Uterus (tissue), 4 donors: ENCODE measurements around the gene RIBC2. TPM values are rescaled to one million over a fixed set of nuclear protein-coding genes. Genes with fewer than 3 reads are reported as not detected.

Experiments
- DNase-seq, 2 donors: peaks; one replicate each; pipeline ENCODE4 v3.0.0-alpha.2; 2019 to 2020
- H3K27ac ChIP-seq, 2 donors: fragments of 200-600 bp; sonication (generic); 1 replicate in 1 of 2; 2 replicates in 1 of 2; pipeline ENCODE4 v1.5.1; 2016 to 2018
- H3K27me3 ChIP-seq, 2 donors: fragments of 200-600 bp; sonication (generic); one replicate each; pipeline ENCODE4 v1.5.1; 2018 to 2019; ENCODE audit warnings: control low read depth in 1 of 2
- H3K36me3 ChIP-seq, 2 donors: fragments of 200-600 bp; sonication (generic); one replicate each; pipeline ENCODE4 v1.5.1; 2019; ENCODE audit warnings: control low read depth in 1 of 2
- H3K4me1 ChIP-seq, 2 donors: fragments of 200-600 bp; sonication (generic); one replicate each; pipeline ENCODE4 v1.5.1; 2018 to 2019; ENCODE audit warnings: control low read depth in 1 of 2
- H3K4me3 ChIP-seq, 2 donors: fragments of 200-600 bp; sonication (generic); 1 replicate in 1 of 2; 2 replicates in 1 of 2; pipeline ENCODE4 v1.5.1; 2018 to 2019; ENCODE audit warnings: mild to moderate bottlenecking in 1 of 2
- H3K9me3 ChIP-seq, 2 donors: fragments of 200-600 bp; sonication (generic); one replicate each; pipeline ENCODE4 v1.5.1; 2019; ENCODE audit warnings: control low read depth in 1 of 2
- CTCF ChIP-seq, 4 experiments: fragments of 200-600 bp in 2 of 4; fragments of 450-650 bp in 2 of 4; sonication (generic) in 2 of 4; IDR thresholded peaks; one replicate each; pipeline ENCODE4 v1.5.1; 2016 to 2019; ENCODE audit warnings: antibody characterized with exemption in 4 of 4, mild to moderate bottlenecking in 2 of 4, moderate library complexity in 1 of 4
- POLR2A ChIP-seq, 2 donors: fragments of 450-650 bp; IDR thresholded peaks; one replicate each; pipeline ENCODE4 v1.6.1; 2016; ENCODE audit warnings: antibody characterized with exemption in 2 of 2, mild to moderate bottlenecking in 1 of 2, moderate library complexity in 1 of 2
- intact Hi-C: fragments of 100-400 bp; cut with DNase I; formaldehyde crosslinking; loops from one replicate; pipeline ENCODE4 v1.15.1; 2023; ENCODE audit warnings: low total_unique reads
- total RNA-seq, 4 donors: library from RNA; depleted of rRNA in 3 of 4; stranded (reverse); fragments of >200 nt in 3 of 4; gene quantifications; one replicate each; pipeline versions ENCODE4 v1.1.0 to v1.2.4, GENCODE V29; 2014 to 2023
- donor health status: DM: yes; HTN: yes; CAD: no.

The RIBC2 gene
- total RNA-seq, 4 donors from 2014 or later, result 2.4 to 3.9 TPM; not detected in 2

GRCh38 chr22:45465633-45466032 lies 52.1 kb downstream of the RIBC2 start:
- Histone ChIP-seq H3K4me3 (no peak overlapping the region), H3K4me1 (no peaks in the 10 kb centered on the region), H3K27ac (no peak overlapping the region), H3K36me3 (no peaks in the 10 kb centered on the region), H3K27me3 (no peaks in the 10 kb centered on the region), H3K9me3 (no peaks in the 10 kb centered on the region)
- no peak for DNase-seq
- intact Hi-C loops, result no loop called here
- TF ChIP-seq CTCF (IDR thresholded peaks at IDR 0.05) (no peak), POLR2A (IDR thresholded peaks at IDR 0.05) (no peak)

- H3K27me3 ChIP-seq, result no peaks in the 10 kb centered on the region
- DNase-seq, result peak in 1 of 2 donors; percentile 22
Measured at GRCh38 chr22:45468872-45469271, 55.4 kb downstream of the RIBC2 start.

GRCh38 chr22:45469281-45470073 lies 56.0 kb downstream of the RIBC2 start:
- Histone ChIP-seq H3K27me3 (no peaks in the 10 kb centered on the region), H3K4me1 (no peaks in the 10 kb centered on the region), H3K4me3 (no peak overlapping the region), H3K27ac (peak overlapping the region; percentile 75 to 78), H3K36me3 (no peaks in the 10 kb centered on the region), H3K9me3 (no peaks in the 10 kb centered on the region)
- TF ChIP-seq CTCF (IDR thresholded peaks at IDR 0.05), result no peak
- TF ChIP-seq POLR2A (IDR thresholded peaks at IDR 0.05), result no peak
- DNase-seq, result peak in 1 of 2 donors; percentile 12
- intact Hi-C loops, result no loop called here

More at GRCh38 chr22:45468872-45469271, 55.4 kb downstream of the RIBC2 start:
- no peak for TF ChIP-seq CTCF (IDR thresholded peaks at IDR 0.05)
- no peak for TF ChIP-seq POLR2A (IDR thresholded peaks at IDR 0.05)
- Histone ChIP-seq H3K9me3 (no peaks in the 10 kb centered on the region), H3K4me3 (no peak overlapping the region), H3K4me1 (no peaks in the 10 kb centered on the region), H3K36me3 (no peaks in the 10 kb centered on the region), H3K27ac (peak overlapping the region; percentile 75 to 78)
- intact Hi-C loops, result no loop called here

- Histone ChIP-seq H3K27ac (peak overlapping the region; percentile 13 to 45), H3K36me3 (no peaks in the 10 kb centered on the region), H3K4me3 (no peak overlapping the region), H3K4me1 (no peaks in the 10 kb centered on the region), H3K9me3 (no peaks in the 10 kb centered on the region), H3K27me3 (no peaks in the 10 kb centered on the region)
- intact Hi-C loops, result no loop called here
- no peak for TF ChIP-seq CTCF (IDR thresholded peaks at IDR 0.05)
- DNase-seq, result no peak
Measured at GRCh38 chr22:45470871-45471270, 57.4 kb downstream of the RIBC2 start.

- DNase-seq, result no peak
- Histone ChIP-seq H3K4me1 (no peaks in the 10 kb centered on the region), H3K27me3 (no peaks in the 10 kb centered on the region), H3K9me3 (no peaks in the 10 kb centered on the region), H3K4me3 (no peak overlapping the region), H3K27ac (peak overlapping the region in 1 of 2 donors; percentile 45), H3K36me3 (no peaks in the 10 kb centered on the region)
- TF ChIP-seq CTCF (IDR thresholded peaks at IDR 0.05), result no peak
- no peak for TF ChIP-seq POLR2A (IDR thresholded peaks at IDR 0.05)
- intact Hi-C loops, result no loop called here
Measured at GRCh38 chr22:45472426-45472825, 58.9 kb downstream of the RIBC2 start.
